ENCODE data around the gene MMP24OS. TPM values are rescaled to one million over a fixed set of nuclear protein-coding genes. Genes with fewer than 3 reads are reported as not detected.

The MMP24OS gene
- total RNA-seq, 1 donor from 2014 or later: 78.7 TPM

- no peaks in the 10 kb centered on the region for H3K9me3 ChIP-seq
- intact Hi-C loops (cut with DNase I): no loop called here
- H3K36me3 ChIP-seq: peaks cover 30% of the 10 kb centered on the region
- no peak for TF ChIP-seq CTCF (IDR thresholded peaks at IDR 0.05)
- peaks cover 6% of the 10 kb centered on the region for H3K4me1 ChIP-seq
- DNase-seq (no peak), ATAC-seq (no peak)
- no peak overlapping the region for H3K4me3 ChIP-seq
- H3K27ac ChIP-seq: no peak overlapping the region
- H3K27me3 ChIP-seq (ENCODE audit: low read depth): no peaks in the 10 kb centered on the region
Measured at GRCh38 chr20:35307666-35308653, 30.0 kb upstream of the MMP24OS start.

GRCh38 chr20:35306931-35307517 is 29.1 kb upstream of the MMP24OS start:
- H3K27ac ChIP-seq: no peak overlapping the region
- DNase-seq: no peak

GRCh38 chr20:35305682-35306556 is 28.0 kb upstream of the MMP24OS start:
- no peak for DNase-seq
- peak in 1 of 2 donors; percentile 43 for ATAC-seq
- intact Hi-C loops (cut with DNase I): no loop called here
- no peaks in the 10 kb centered on the region for H3K9me3 ChIP-seq
- H3K27me3 ChIP-seq (ENCODE audit: low read depth): no peaks in the 10 kb centered on the region
- no peak overlapping the region for H3K27ac ChIP-seq
- peaks cover 6% of the 10 kb centered on the region for H3K4me1 ChIP-seq
- no peak overlapping the region for H3K4me3 ChIP-seq
- TF ChIP-seq CTCF (IDR thresholded peaks at IDR 0.05): no peak
- peaks cover 22% of the 10 kb centered on the region for H3K36me3 ChIP-seq

More at GRCh38 chr20:35306931-35307517, 29.1 kb upstream of the MMP24OS start:
- H3K4me1 ChIP-seq: peaks cover 6% of the 10 kb centered on the region
- H3K9me3 ChIP-seq: no peaks in the 10 kb centered on the region
- peak; percentile 63 for TF ChIP-seq CTCF (IDR thresholded peaks at IDR 0.05)
- intact Hi-C loops (cut with DNase I): no loop called here
- H3K27me3 ChIP-seq (ENCODE audit: low read depth): no peaks in the 10 kb centered on the region
- no peak overlapping the region for H3K4me3 ChIP-seq
- peaks cover 22% of the 10 kb centered on the region for H3K36me3 ChIP-seq
- ATAC-seq: peak; percentile 73 to 74

- Histone ChIP-seq H3K4me1 (peaks cover 6% of the 10 kb centered on the region), H3K36me3 (peaks cover 22% of the 10 kb centered on the region), H3K4me3 (no peak overlapping the region), H3K27ac (no peak overlapping the region), H3K27me3 (ENCODE audit: low read depth) (no peaks in the 10 kb centered on the region), H3K9me3 (no peaks in the 10 kb centered on the region)
- no peak for DNase-seq
- intact Hi-C loops (cut with DNase I): no loop called here
- ATAC-seq: no peak
- no peak for TF ChIP-seq CTCF (IDR thresholded peaks at IDR 0.05)
Measured at GRCh38 chr20:35304956-35305355, 27.0 kb upstream of the MMP24OS start.

All from lower lobe of right lung (tissue), 2 donors.